Stomach (tissue), 4 donors: Measurements from ENCODE around the gene MCOLN1.

Source experiments
- EP300 ChIP-seq: sonication (generic); formaldehyde crosslinking; IDR thresholded peaks from one replicate; pipeline ENCODE4 v1.6.1; 2017; ENCODE audit warnings: antibody characterized with exemption
- POLR2A ChIP-seq, 4 donors: fragments of 450-650 bp; IDR thresholded peaks; one replicate each; pipeline ENCODE4 v1.6.1; 2016; ENCODE audit warnings: antibody characterized with exemption in 4 of 4, control low read depth in 2 of 4, mild to moderate bottlenecking in 1 of 4, moderate library complexity in 1 of 4
- POLR2AphosphoS5 ChIP-seq, 3 donors: sonication (generic); formaldehyde crosslinking; IDR thresholded peaks; one replicate each; pipeline ENCODE4 v1.6.1; 2016; ENCODE audit warnings: antibody characterized with exemption in 3 of 3
- TF ChIP-seq, protein P1 (sequence below), 7 experiments: fragments of 450-650 bp in 4 of 7; fragments of 200-600 bp in 3 of 7; sonication (generic) in 3 of 7; IDR thresholded peaks; one replicate each; pipeline ENCODE4 v1.5.1; 2016 to 2019; ENCODE audit warnings: antibody characterized with exemption in 7 of 7, control low read depth in 2 of 7, mild to moderate bottlenecking in 1 of 7

DNA sequence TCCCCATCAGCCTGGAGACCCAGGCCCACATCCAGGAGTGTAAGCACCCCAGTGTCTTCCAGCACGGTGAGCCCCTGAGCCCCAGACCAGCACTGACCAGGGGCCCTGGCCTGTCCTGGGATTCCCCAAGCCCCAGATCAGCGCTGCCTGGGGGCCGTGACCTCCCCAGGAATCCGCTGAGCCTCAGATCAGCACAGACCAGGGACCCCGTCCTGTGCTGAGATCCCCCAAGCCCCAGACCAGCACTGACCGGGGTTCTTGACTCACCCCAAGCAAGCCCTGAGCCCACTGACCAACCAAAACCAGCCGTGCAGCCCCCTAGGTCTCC is 5.7 kb downstream of the MCOLN1 start:
- TF ChIP-seq, protein P1, sequence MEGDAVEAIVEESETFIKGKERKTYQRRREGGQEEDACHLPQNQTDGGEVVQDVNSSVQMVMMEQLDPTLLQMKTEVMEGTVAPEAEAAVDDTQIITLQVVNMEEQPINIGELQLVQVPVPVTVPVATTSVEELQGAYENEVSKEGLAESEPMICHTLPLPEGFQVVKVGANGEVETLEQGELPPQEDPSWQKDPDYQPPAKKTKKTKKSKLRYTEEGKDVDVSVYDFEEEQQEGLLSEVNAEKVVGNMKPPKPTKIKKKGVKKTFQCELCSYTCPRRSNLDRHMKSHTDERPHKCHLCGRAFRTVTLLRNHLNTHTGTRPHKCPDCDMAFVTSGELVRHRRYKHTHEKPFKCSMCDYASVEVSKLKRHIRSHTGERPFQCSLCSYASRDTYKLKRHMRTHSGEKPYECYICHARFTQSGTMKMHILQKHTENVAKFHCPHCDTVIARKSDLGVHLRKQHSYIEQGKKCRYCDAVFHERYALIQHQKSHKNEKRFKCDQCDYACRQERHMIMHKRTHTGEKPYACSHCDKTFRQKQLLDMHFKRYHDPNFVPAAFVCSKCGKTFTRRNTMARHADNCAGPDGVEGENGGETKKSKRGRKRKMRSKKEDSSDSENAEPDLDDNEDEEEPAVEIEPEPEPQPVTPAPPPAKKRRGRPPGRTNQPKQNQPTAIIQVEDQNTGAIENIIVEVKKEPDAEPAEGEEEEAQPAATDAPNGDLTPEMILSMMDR (IDR thresholded peaks at IDR 0.05): no peak
- TF ChIP-seq POLR2AphosphoS5 (IDR thresholded peaks at IDR 0.05) (no peak), POLR2A (IDR thresholded peaks at IDR 0.05) (no peak), EP300 (no peak)
